Lower leg skin (tissue), 4 donors: ENCODE results near the gene ILDR2. TPM values are rescaled to one million over a fixed set of nuclear protein-coding genes. Genes with fewer than 3 reads are reported as not detected.

Source experiments
- DNase-seq, 2 donors: peaks; one replicate each; pipeline ENCODE4 v3.0.0-alpha.2; 2019; ENCODE audit warnings: low spot score in 2 of 2
- H3K4me3 ChIP-seq: fragments of 200-600 bp; sonication (generic); 2 replicates; pipeline ENCODE4 v1.5.1; 2017; ENCODE audit warnings: mild to moderate bottlenecking, low read depth; ENCODE audit not compliant: poor library complexity, severe bottlenecking
- CTCF ChIP-seq, 3 donors: fragments of 450-650 bp; IDR thresholded peaks; one replicate each; pipeline ENCODE4 v1.5.1; 2016; ENCODE audit warnings: antibody characterized with exemption in 3 of 3, mild to moderate bottlenecking in 3 of 3, moderate library complexity in 2 of 3
- POLR2A ChIP-seq, 2 donors: fragments of 450-650 bp; IDR thresholded peaks; one replicate each; pipeline ENCODE4 v1.6.1; 2016 to 2017; ENCODE audit warnings: antibody characterized with exemption in 2 of 2, mild to moderate bottlenecking in 1 of 2, moderate library complexity in 1 of 2
- WGBS, 2 donors: methylation state at CpG; one replicate each; pipeline ENCODE4 v1.1.5; 2018; 5-methylcytosine and 5-hydroxymethylcytosine counted together
- intact Hi-C: fragments of 100-400 bp; cut with DNase I; formaldehyde crosslinking; loops from one replicate; pipeline ENCODE4 v1.15.0; 2023; ENCODE audit warnings: low total_unique reads
- total RNA-seq, 4 donors: library from RNA; depleted of rRNA; stranded (reverse); fragments of >200 nt; gene quantifications; one replicate each; pipeline ENCODE4 v1.1.0, GENCODE V29; 2016

The ILDR2 gene
- total RNA-seq, 4 donors from 2014 or later = 0.29 to 0.46 (median 0.42) TPM; not detected in 1

GRCh38 chr1:166951050-166951449 lies 24.3 kb downstream of the ILDR2 start:
- no peak for TF ChIP-seq CTCF (IDR thresholded peaks at IDR 0.05)
- TF ChIP-seq POLR2A (IDR thresholded peaks at IDR 0.05) = no peak
- WGBS, 2 donors = 85 to 95% methylated on average over 2 of the region's 2 CpGs
- intact Hi-C loops = no loop called here
- no peak for DNase-seq
- H3K4me3 ChIP-seq = no peak overlapping the region

- TF ChIP-seq POLR2A (IDR thresholded peaks at IDR 0.05) (no peak), CTCF (IDR thresholded peaks at IDR 0.05) (no peak)
- intact Hi-C loops = no loop called here
- WGBS, 2 donors = 60 to 79% methylated on average over 2 of the region's 2 CpGs
- no peak for DNase-seq
- no peak overlapping the region for H3K4me3 ChIP-seq
Measured at GRCh38 chr1:166950156-166950555, 25.2 kb downstream of the ILDR2 start.

GRCh38 chr1:166948856-166949350 lies 26.4 kb downstream of the ILDR2 start:
- intact Hi-C loops = no loop called here
- WGBS, 2 donors = 83 to 85% methylated on average over 2 of the region's 2 CpGs
- TF ChIP-seq CTCF (IDR thresholded peaks at IDR 0.05) (no peak), POLR2A (IDR thresholded peaks at IDR 0.05) (no peak)
- no peak for DNase-seq
- no peak overlapping the region for H3K4me3 ChIP-seq

GRCh38 chr1:166947398-166948043 lies 27.8 kb downstream of the ILDR2 start:
- DNase-seq = no peak
- no peak for TF ChIP-seq CTCF (IDR thresholded peaks at IDR 0.05)
- no peak for TF ChIP-seq POLR2A (IDR thresholded peaks at IDR 0.05)
- intact Hi-C loops = no loop called here
- no peak overlapping the region for H3K4me3 ChIP-seq
- WGBS, 2 donors = 9 to 10% methylated on average over 44 of the region's 44 CpGs

GRCh38 chr1:166944186-166944967 lies 31.0 kb downstream of the ILDR2 start:
- no peak for DNase-seq
- H3K4me3 ChIP-seq = no peak overlapping the region
- WGBS, 2 donors = 70 to 83% methylated on average over 5 of the region's 5 CpGs
- TF ChIP-seq POLR2A (IDR thresholded peaks at IDR 0.05) = no peak
- TF ChIP-seq CTCF (IDR thresholded peaks at IDR 0.05) = no peak
- intact Hi-C loops = no loop called here
